ENCODE measurements around the gene PGM2L1. TPM values are rescaled to one million over a fixed set of nuclear protein-coding genes. Genes with fewer than 3 reads are reported as not detected.

The PGM2L1 gene
- total RNA-seq, 1 donor from 2014 or later, result 27.4 TPM

GRCh38 chr11:74332291-74332690 is 65.9 kb downstream of the PGM2L1 start:
- DNase-seq, result no peak

- peak; percentile 59 for DNase-seq
Observed at GRCh38 chr11:74331000-74331399, 67.2 kb downstream of the PGM2L1 start.

GRCh38 chr11:74330075-74330858 is 68.0 kb downstream of the PGM2L1 start:
- peak; percentile 62 for DNase-seq

GRCh38 chr11:74327076-74327475 is 71.2 kb downstream of the PGM2L1 start:
- DNase-seq, result peak; percentile 72

GRCh38 chr11:74326665-74327064 is 71.6 kb downstream of the PGM2L1 start:
- peak; percentile 36 for DNase-seq

GRCh38 chr11:74325649-74326645 is 72.3 kb downstream of the PGM2L1 start:
- peak; percentile 75 for DNase-seq

- DNase-seq, result no peak
Observed at GRCh38 chr11:74322667-74323066, 75.6 kb downstream of the PGM2L1 start.

- peak; percentile 96 for DNase-seq
Observed at GRCh38 chr11:74321487-74322188, 76.6 kb downstream of the PGM2L1 start.

- DNase-seq, result peak; percentile 37
Observed at GRCh38 chr11:74320538-74320937, 77.7 kb downstream of the PGM2L1 start.

- peak; percentile 95 for DNase-seq
Observed at GRCh38 chr11:74319139-74319816, 79.0 kb downstream of the PGM2L1 start.

GRCh38 chr11:74318241-74318932 is 79.8 kb downstream of the PGM2L1 start:
- peak; percentile 41 for DNase-seq

GRCh38 chr11:74316772-74317505 is 81.3 kb downstream of the PGM2L1 start:
- peak; percentile 24 for DNase-seq

- DNase-seq, result no peak
Observed at GRCh38 chr11:74312326-74312725, 85.9 kb downstream of the PGM2L1 start.

GRCh38 chr11:74311352-74311926 is 86.8 kb downstream of the PGM2L1 start, which contains the start of gene P4HA3:
Gene P4HA3 (minus strand): TSS chr11:74311640. CDS start chr11:74311611, 29 bp downstream.
- peak; percentile 70 for DNase-seq

- no peak for DNase-seq
Observed at GRCh38 chr11:74310857-74311256, 87.4 kb downstream of the PGM2L1 start.

GRCh38 chr11:74307434-74307833 is 90.8 kb downstream of the PGM2L1 start:
- peak; percentile 66 for DNase-seq

GRCh38 chr11:74306435-74307175 is 91.6 kb downstream of the PGM2L1 start:
- DNase-seq, result peak; percentile 35

GRCh38 chr11:74299015-74299414 is 99.2 kb downstream of the PGM2L1 start:
- DNase-seq, result no peak

- DNase-seq, result no peak
Observed at GRCh38 chr11:74297484-74297883, 100.7 kb downstream of the PGM2L1 start.
